GM18508 (cell line): ENCODE data around the gene ARL6IP4.
"Not testable (repeated sequence)": the region's sequence is repeated elsewhere in the genome, so short reads cannot be mapped to it uniquely, and the experiment has no call there.

Experiments
- ATAC-seq: cut with Tn5 transposase; IDR thresholded peaks from one replicate; pipeline ENCODE4 v1.9.1; 2021; ENCODE audit warnings: moderate number of reproducible peaks; ENCODE audit not compliant: insufficient read depth, unreplicated experiment

ARL6IP4 gene

DNA sequence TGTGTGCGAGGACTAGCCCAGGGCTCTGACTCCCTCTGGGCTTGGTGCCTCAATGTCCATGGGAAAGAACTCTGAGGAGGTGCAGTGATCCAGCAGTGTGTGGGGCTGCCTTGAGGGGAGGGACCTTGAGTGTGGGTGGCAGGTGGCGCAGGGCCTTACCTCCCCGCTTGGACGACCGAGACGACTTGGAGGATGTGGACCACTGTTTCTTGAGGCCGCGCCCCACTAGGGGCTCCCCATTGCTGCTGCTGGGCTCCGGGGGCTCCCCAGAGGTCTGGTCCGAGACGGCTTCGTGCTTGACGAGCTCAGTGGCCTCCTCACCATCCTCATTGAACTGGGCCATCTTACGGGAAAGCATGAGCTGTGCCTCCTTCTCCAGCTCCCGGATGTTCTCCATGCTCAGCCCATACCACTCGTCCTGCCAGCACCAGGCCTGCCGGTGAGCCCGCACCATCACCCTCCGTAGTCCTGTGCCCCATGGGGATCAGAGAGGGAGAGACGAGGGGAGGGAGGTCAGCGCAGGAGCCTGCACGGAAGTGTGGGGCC is 24.7 kb downstream of the ARL6IP4 start:
- no peak for ATAC-seq

GRCh38 chr12:123006977-123007376 is 26.5 kb downstream of the ARL6IP4 start:
- ATAC-seq = no peak

DNA sequence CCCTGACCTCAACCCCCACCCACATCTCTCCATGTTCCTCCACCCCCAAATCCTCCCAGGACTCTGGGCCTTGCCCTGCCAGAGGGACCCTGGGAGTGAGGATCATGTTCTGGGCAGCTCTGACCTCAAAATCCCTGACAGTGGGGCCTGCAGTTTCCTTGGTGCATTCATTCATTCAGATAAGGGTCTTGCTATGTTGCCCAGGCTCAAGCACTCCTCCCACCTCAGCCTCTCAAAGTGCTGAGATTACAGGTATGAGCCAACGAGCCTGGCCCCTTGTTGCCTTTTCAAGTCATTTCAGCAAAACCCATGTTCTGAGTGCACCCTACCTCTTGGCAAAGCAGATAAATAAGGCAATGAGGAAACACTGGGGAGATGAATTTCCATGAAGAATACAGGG is 29.6 kb downstream of the ARL6IP4 start:
- ATAC-seq = no peak

- no peak for ATAC-seq
These were observed 30.2 kb downstream of the ARL6IP4 start for GRCh38 chr12:123010681-123011080.

DNA sequence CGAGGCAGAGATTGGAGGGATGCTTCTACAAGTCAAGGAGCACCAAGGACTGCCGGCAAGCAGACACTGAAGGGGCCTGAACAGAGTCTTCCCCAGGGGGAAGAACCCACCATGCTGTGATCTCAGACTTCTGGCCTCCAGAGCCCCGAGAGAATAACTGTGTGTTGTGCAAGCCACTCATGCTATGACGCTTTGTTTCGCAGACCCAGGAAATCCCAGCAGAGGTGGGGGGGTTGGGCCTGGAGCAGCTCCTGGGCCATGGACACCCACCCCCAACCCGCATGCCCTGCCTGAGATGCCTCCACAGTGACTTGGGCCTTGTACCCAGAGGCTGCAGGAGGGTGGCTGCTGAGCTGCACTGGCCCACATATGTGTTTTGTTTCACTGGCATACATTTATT is 31.2 kb downstream of the ARL6IP4 start:
- no peak for ATAC-seq

- no peak for ATAC-seq
These were observed 33.0 kb downstream of the ARL6IP4 start for GRCh38 chr12:123013185-123014095.

DNA sequence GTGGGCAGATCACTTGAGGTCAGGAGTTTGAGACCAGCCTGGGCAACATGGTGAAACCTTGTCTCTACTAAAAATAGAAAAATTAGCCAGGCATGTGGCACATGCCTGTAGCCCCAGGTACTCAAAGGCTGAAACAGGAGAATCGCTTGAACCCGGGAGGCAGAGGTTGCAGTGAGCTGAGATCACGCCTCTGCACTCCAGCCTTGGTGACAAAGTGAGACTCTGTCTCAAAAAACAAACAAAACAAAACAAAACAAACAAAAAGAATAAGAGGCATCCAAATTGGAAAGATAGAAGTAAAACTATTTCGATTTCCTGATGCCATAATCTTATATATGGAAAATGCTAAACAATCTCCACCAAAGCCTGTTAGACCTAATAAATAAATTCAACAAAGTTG is 34.0 kb downstream of the ARL6IP4 start:
- not testable (repeated sequence) for ATAC-seq

DNA sequence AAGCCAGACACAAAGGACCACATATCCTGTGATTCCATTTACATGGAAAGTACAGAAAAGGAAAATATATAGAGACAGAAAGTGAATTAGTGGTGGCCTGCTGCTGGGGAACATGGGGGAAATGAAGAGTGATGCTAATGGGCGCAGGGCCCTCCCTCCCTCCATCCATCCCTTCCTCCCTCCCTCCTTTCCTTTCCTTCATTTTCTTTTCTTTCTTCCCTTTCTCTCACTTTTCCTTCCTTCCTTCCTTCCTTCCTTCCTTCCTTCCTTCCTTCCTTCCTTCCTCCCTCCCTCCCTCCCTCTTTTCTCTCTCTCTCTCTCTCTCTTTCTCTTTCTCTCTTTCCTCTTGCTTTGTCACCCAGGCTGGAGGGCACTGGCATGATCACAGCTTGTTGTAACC is 37.3 kb downstream of the ARL6IP4 start:
- no peak for ATAC-seq

- no peak for ATAC-seq
These were observed 39.3 kb downstream of the ARL6IP4 start for GRCh38 chr12:123019841-123020138.

DNA sequence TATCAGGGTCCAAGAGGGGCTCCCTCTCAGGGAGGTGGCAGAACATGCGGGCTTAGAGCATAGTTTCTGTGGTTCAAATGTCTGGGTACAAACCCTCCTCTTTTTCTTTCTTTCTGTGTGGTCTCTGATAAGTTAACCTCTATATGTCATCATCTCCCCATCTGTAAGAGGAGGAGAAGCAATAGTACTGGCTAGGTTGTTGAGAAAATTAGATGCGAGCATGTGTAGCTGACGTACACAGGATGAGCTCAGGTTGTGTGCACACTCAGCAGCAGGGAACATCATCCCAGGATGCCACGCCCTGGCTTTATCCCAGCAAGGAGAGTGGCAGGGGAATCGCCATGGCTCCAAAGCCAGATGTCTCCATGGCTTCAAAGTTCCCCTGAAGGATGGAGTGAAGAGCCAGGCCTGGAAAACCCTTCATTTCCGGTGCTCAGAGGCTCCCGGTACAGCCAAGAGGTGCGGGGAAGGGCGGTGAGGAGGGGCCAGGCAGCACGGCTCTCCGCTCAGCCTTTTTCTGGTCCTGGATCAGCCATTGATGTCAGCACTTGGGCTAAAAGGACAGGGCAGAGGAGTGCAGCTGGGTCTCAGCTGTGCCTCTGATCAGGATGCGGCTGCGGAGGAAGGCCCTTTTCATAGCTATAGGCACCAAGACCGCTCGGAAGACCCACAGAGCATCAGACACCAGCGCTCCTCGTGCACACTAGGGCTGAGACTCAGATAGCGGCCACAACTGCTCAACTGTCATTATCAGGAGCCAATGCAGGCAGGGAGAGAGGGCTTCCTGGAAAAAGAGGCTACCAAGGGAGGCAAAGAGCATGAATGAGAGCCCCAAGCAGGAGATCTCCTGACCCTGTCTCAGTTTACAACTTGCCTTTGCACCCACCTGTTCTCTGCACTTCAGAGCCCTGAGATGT is 41.5 kb downstream of the ARL6IP4 start:
- ATAC-seq = no peak

DNA sequence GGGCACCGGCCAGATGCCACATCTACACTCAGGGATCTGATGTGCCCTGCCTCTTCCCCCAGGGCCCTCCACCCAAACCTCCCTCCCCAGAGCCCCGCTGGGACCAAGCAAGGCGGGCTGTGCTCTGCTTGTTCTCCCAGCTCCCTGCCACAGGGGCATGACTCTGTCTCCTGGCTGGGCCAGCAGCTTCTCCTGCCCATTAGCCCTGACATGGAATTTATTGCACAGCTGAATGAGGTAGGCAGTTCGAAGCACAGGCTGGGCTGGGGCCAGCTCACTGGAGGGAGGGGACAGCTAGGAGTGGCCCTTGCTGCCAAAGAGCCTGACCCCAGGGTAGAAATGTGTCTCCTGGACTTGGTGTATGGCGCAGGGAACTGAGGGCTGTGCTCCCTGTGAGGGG is 42.4 kb downstream of the ARL6IP4 start:
- ATAC-seq = no peak

- no peak for ATAC-seq
These were observed 44.4 kb downstream of the ARL6IP4 start for GRCh38 chr12:123024819-123025391.

- no peak for ATAC-seq
These were observed 45.8 kb downstream of the ARL6IP4 start for GRCh38 chr12:123026094-123026853.

GRCh38 chr12:123027726-123028445 is 47.4 kb downstream of the ARL6IP4 start:
- ATAC-seq = no peak

GRCh38 chr12:123028475-123028874 is 48.0 kb downstream of the ARL6IP4 start:
- no peak for ATAC-seq

DNA sequence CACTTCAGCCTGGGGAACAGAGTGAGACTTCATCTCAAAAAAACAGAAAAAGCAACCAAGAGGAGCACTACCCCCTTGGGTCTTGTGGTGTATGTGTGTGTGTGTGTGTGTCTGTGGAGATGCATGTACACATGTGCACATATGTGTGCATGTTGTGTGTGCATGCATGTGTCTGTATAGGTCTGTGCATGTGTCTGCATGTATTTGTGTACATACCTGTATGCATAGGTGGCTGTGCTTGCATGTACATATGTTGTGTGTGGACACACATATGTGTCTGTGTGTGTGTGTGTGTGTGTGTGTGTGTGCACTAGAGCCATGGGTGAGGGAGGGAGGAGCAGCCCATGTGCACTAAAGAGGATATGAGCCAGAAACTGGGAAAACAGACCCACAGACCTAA is 49.1 kb downstream of the ARL6IP4 start:
- ATAC-seq = no peak

GRCh38 chr12:123030686-123031085 is 50.2 kb downstream of the ARL6IP4 start:
- ATAC-seq = no peak

DNA sequence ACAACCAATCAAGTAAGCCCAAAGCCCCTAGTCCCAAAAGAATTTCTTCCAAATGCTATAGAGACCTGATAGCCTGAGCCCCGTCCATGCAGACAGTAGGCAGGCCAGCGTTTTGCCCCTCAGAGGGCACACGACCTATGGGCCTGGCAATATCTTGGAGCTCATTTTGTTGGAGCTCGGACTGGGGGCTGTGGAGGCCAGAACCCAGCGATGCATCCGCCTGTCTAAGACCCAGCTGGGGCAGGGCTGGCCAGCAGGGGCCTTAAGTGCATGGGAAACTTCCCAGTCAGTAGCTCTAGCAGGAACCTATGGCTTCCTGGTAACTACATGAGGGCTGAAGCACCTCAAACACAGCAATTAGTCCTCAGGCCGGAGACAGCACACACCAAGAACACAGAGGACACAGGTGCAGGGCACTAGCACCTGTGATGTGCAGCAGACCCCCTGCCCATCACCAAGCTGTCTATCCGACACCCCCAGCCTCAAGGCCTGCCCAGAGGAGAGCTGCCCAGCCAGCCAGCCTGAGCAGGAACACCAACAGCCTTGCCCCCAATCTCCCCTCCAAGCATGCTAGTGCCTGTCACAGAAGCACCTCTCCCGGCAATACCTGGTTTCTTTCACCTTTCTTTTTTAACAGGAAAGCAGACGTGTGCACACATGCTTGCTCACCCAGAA is 50.8 kb downstream of the ARL6IP4 start:
- no peak for ATAC-seq
